ENCODE results near the gene LRRC23. TPM values are rescaled to one million over a fixed set of nuclear protein-coding genes. Genes with fewer than 3 reads are reported as not detected.
"Not testable (repeated sequence)": the region's sequence is repeated elsewhere in the genome, so short reads cannot be mapped to it uniquely, and the experiment has no call there.

Gene LRRC23
- total and polyA plus RNA-seq, 2 donors: 9.2 to 9.4 TPM

DNA sequence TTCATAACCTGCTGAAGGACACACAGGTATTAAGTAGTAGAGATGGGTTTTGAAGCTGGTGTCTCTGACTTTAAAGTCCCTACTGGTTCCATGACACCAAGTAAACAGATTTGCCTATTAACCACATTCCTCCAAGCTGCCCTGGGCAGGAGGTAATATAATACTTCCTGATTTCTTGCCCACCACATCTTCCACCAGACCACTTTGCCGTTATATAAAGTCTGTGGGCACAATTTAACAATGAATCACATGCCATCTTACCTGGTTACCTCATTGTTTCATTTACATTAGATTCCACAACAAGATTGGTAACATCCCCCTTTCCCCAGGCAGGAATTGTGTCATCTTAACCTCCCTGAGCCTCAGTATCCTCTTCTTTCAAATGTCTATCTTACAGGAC lies 900 bp upstream of the LRRC23 start:
- Histone ChIP-seq H3K4me1 (ENCODE audit: insufficient read depth) (no peaks in the 10 kb centered on the region), H3K27ac (ENCODE audit: low read depth) (no peak overlapping the region)
- 57% methylated on average over 1 of the region's 1 CpG for WGBS

DNA sequence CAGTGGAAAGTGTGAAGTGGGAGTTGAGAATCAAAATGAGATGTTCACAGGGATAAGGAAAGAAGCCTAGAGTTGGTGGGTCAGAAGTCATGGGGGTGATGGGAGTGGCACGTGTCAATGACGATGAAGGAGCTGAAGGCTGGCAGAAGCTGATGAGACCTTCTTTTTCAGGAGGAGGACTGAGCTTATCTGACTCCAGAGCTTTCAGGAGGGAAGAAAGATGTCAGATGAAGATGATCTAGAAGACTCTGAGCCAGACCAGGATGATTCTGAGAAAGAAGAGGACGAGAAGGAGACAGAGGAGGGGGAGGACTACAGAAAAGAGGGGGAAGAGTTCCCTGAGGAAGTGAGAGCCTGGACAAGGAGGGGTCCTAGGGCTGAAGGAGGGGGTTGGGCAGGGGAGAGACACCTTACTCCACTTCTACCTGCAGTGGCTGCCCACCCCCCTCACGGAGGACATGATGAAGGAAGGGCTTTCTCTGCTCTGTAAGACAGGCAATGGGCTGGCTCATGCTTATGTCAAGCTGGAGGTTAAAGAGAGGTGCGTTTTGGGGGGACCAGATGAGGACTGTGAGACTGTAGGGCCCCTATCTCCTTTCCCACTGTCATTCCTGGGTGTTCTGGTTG lies 905 bp downstream of the LRRC23 start:
- WGBS: 55% methylated on average over 5 of the region's 5 CpGs
- peak overlapping the region; percentile 53 for H3K4me3 ChIP-seq (ENCODE audit: low read depth, low read length)
- peaks cover 3% of the 10 kb centered on the region for H3K36me3 ChIP-seq (ENCODE audit: insufficient read depth)
- DNase-seq (ENCODE audit: extremely low spot score): no peak
- no peaks in the 10 kb centered on the region for H3K4me1 ChIP-seq (ENCODE audit: insufficient read depth)
- no peak overlapping the region for H3K27ac ChIP-seq (ENCODE audit: low read depth)

More for the DNA sequence above, 900 bp upstream of the LRRC23 start:
- Histone ChIP-seq H3K36me3 (ENCODE audit: insufficient read depth) (peaks cover 3% of the 10 kb centered on the region), H3K4me3 (ENCODE audit: low read depth, low read length) (no peak overlapping the region)
- DNase-seq (ENCODE audit: extremely low spot score): no peak

DNA sequence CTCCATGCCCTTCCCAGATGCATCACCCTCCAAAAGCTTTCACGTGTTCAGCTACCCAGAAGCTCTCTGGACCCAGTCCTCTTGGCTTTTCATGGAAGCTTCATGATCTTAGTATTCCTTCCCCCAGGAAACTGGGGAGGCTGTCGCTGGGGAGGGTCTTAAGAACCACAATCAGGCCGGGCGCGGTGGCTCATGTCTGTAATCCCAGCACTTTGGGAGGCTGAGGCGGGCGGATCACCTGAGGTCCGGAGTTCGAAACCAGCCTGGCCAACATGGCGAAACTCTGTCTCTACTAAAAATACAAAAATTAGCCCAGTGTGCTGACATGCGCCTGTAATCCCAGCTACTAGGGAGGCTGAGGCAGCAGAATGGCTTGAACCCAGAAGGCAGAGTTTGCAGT lies 3.5 kb downstream of the LRRC23 start:
- H3K27ac ChIP-seq (ENCODE audit: low read depth); DNase-seq (ENCODE audit: extremely low spot score); H3K4me1 ChIP-seq (ENCODE audit: insufficient read depth); H3K4me3 ChIP-seq (ENCODE audit: low read depth, low read length); H3K36me3 ChIP-seq (ENCODE audit: insufficient read depth): not testable (repeated sequence)
- WGBS: 96% methylated on average over 11 of the region's 11 CpGs

DNA sequence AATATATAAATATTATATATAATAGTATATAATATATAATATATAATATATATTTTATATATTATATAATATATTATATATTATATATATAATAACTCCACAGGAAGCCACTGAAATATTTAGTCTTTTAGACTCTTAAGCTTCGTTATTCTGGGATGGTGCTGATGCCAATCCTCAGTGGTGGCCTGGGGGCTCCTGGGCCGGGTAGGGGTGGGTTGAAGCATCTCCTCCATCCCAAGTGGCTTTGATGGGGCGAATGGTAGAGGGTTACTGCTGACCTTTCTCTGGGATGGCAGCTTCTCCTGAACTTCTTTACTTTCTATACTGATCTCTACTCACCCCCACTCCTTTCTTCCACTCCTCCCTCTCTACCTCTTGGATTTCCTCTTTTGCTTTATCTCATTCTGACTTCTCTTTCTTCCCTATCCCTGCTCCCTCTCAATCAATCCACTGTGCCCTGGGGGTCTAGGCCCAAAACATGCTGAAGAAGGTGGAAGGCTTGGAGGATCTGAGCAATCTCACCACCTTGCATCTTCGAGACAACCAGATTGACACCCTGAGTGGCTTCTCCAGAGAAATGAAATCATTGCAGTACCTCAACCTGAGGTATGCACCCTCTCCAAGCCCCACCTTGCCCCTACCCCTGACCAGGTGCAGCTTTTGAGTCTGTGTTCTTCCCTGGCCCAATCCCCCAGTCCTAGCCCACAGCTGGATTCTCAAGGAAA lies 5.0 kb downstream of the LRRC23 start:
- H3K4me3 ChIP-seq (ENCODE audit: low read depth, low read length): no peak overlapping the region
- no peak overlapping the region for H3K27ac ChIP-seq (ENCODE audit: low read depth)
- H3K36me3 ChIP-seq (ENCODE audit: insufficient read depth): peaks cover 3% of the 10 kb centered on the region
- 88% methylated on average over 4 of the region's 4 CpGs for WGBS
- no peaks in the 10 kb centered on the region for H3K4me1 ChIP-seq (ENCODE audit: insufficient read depth)
- DNase-seq (ENCODE audit: extremely low spot score): no peak

DNA sequence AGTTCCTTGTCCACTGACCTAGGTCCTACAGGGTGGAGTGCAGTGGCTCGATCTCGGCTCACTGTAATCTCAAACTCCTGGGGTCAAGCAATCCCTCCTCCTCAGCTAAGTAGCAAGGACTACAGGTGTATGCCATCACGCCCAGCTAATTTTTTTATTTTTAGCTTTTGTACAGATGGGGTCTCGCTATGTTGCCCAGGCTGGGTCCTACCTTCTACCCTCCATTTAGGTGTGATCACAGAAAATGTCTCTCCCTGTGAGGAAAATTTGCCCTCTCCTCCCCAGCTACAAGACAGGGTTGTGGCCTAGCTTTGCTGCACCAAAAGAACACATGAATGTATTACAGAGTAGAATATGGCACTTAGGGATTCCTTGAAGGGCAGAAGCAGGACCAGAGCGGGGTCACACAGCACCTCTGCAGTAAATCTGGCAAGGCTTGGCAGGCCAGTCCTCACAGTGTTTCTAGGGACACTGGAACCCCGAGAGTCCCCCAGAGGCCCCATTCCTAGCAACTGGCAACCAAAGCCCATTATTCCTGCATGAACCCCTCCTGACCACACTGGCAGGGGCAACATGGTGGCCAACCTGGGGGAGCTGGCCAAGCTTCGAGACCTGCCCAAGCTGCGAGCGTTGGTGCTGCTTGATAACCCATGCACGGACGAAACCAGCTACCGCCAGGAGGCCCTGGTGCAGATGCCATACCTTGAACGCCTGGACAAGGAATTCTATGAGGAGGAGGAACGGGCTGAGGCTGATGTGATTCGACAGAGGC lies 7.7 kb downstream of the LRRC23 start:
- no peak for DNase-seq (ENCODE audit: extremely low spot score)
- 89% methylated on average over 15 of the region's 15 CpGs for WGBS

DNA sequence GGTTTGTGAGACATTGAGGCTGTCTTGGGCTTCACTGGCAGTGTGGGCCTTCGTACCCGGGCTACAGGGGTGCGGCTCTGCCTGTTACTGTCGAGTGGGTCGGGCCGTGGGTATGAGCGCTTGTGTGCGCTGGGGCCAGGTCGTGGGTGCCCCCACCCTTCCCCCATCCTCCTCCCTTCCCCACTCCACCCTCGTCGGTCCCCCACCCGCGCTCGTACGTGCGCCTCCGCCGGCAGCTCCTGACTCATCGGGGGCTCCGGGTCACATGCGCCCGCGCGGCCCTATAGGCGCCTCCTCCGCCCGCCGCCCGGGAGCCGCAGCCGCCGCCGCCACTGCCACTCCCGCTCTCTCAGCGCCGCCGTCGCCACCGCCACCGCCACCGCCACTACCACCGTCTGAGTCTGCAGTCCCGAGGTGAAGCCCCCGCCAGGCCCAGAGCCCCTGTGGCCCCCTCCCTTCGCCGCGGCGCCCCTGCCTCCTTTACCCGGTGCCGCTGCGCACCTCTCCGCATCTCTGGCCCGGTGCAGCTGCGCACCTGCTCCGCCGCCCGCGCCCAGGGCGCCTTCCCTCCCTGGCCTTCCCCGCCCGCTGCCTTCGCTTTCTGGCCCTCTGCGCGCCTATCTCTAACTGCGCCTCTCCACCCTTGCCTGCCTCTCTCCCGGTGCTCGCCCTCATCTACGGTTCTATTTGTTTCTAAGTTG lies 9.8 kb downstream of the LRRC23 start, which contains the start of gene ENO2:
Gene ENO2, plus strand, starts transcription at position 335 of the 701 bp plus-strand sequence. CDS start 1,253 bp downstream, outside the sequence.
- no peaks in the 10 kb centered on the region for H3K4me1 ChIP-seq (ENCODE audit: insufficient read depth)
- DNase-seq (ENCODE audit: extremely low spot score): no peak
- WGBS: under 1% methylated on average over 68 of the region's 68 CpGs
- no peaks in the 10 kb centered on the region for H3K36me3 ChIP-seq (ENCODE audit: insufficient read depth)
- peak within 1 kb of the TSS; percentile 66 for H3K27ac ChIP-seq (ENCODE audit: low read depth)
- peak within 1 kb of the TSS; percentile 61 for H3K4me3 ChIP-seq (ENCODE audit: low read depth, low read length)

More for the DNA sequence above, 7.7 kb downstream of the LRRC23 start:
- no peak overlapping the region for H3K27ac ChIP-seq (ENCODE audit: low read depth)
- no peak overlapping the region for H3K4me3 ChIP-seq (ENCODE audit: low read depth, low read length)
- no peaks in the 10 kb centered on the region for H3K4me1 ChIP-seq (ENCODE audit: insufficient read depth)
- no peaks in the 10 kb centered on the region for H3K36me3 ChIP-seq (ENCODE audit: insufficient read depth)

DNA sequence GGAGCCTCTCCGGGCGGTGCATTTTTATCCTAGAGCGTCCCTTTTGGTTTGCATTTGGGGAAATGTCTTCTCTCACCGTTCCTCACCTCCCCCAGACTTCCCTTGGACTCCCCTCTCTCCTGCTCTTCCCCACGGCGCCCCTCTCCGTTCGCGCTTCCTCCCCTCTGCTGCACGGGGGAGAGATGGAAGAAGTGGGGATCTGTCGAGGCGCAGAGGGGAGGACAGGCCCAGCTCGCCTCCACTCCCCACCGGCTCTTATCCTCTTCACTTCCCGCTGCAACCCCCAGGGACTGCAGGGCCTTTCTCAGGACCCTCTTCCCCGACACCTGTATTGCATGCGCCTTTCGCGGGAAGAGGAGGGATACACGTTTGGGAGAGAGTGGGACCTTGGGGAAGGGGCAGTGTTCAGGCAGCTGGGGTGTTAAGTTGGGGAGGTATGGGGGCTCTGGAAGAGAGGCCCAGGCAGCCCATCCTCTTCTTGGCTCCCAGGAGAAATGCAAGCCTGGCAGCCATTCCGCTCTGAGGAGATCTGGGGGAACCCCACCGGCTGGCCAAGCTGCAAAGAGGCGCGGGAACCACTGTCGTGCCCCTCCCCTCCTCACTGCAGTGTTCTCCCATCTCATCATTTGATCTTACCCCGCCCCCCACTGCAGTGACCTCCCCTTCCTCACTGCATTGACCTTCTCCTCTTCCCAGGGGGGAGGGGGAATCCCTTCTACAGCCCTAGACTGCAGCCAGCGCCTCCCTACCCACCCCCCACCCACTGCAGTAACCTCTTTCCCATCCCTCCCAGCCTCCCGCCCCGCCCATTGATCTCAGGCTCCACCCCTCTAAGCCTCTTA lies 10.5 kb downstream of the LRRC23 start:
- WGBS: 19% methylated on average over 29 of the region's 29 CpGs
- Histone ChIP-seq H3K27ac (ENCODE audit: low read depth) (no peak overlapping the region), H3K36me3 (ENCODE audit: insufficient read depth) (no peaks in the 10 kb centered on the region), H3K4me1 (ENCODE audit: insufficient read depth) (no peaks in the 10 kb centered on the region), H3K4me3 (ENCODE audit: low read depth, low read length) (peak overlapping the region; percentile 61)
- no peak for DNase-seq (ENCODE audit: extremely low spot score)

DNA sequence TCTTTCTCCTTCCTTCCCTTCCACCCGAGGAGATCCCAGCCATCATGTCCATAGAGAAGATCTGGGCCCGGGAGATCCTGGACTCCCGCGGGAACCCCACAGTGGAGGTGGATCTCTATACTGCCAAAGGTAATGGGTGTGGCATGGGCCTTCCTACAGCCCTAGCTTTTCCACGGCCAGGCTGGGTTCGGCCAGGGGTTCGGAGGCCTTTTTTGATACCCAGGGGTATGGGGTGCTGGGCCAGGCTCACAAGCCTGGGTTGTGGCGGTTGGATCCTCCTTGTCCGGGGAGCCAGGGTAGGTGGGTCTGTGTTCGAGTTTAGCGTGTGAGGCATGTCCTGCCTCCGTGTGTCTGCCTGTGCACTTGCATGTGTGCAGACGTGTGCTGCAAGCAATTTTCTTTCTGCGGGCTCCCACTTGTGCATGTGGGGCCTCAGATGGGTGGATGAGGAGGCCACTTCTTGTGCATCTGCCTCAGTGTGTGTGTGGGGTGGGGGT lies 11.2 kb downstream of the LRRC23 start:
- no peak for DNase-seq (ENCODE audit: extremely low spot score)
- no peak overlapping the region for H3K4me3 ChIP-seq (ENCODE audit: low read depth, low read length)
- no peak overlapping the region for H3K27ac ChIP-seq (ENCODE audit: low read depth)
- no peaks in the 10 kb centered on the region for H3K4me1 ChIP-seq (ENCODE audit: insufficient read depth)
- no peaks in the 10 kb centered on the region for H3K36me3 ChIP-seq (ENCODE audit: insufficient read depth)
- 78% methylated on average over 14 of the region's 14 CpGs for WGBS

DNA sequence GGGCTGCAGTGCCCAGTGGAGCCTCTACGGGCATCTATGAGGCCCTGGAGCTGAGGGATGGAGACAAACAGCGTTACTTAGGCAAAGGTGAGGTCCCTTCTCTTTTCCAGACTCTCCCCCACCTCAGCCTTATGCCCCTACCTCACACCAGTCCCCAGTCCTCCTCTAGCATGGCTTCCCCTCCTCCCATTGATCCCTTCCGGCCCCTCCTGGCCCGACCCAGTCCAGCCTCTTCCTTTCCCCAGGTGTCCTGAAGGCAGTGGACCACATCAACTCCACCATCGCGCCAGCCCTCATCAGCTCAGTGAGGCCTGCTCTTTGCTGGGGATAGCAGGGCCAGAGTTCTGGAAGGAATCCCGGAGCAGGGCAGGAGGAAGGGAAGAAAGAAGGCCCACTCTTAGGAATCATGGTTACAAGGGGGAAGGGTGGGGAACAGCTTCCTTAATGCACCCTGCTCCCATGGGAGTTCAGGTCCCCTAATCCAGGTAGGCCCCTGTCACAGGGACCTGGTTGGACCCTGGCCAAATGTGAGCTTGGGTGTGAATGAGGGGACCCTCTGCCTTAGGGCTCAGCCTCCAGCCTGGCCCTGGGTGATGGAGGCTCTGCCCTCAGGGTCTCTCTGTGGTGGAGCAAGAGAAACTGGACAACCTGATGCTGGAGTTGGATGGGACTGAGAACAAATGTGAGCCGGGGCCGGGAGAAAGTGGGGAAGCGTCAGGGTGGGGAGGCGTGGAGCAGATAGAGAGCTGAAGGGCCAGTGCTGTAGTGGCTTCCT lies 12.0 kb downstream of the LRRC23 start:
- no peak overlapping the region for H3K4me3 ChIP-seq (ENCODE audit: low read depth, low read length)
- DNase-seq (ENCODE audit: extremely low spot score): no peak

DNA sequence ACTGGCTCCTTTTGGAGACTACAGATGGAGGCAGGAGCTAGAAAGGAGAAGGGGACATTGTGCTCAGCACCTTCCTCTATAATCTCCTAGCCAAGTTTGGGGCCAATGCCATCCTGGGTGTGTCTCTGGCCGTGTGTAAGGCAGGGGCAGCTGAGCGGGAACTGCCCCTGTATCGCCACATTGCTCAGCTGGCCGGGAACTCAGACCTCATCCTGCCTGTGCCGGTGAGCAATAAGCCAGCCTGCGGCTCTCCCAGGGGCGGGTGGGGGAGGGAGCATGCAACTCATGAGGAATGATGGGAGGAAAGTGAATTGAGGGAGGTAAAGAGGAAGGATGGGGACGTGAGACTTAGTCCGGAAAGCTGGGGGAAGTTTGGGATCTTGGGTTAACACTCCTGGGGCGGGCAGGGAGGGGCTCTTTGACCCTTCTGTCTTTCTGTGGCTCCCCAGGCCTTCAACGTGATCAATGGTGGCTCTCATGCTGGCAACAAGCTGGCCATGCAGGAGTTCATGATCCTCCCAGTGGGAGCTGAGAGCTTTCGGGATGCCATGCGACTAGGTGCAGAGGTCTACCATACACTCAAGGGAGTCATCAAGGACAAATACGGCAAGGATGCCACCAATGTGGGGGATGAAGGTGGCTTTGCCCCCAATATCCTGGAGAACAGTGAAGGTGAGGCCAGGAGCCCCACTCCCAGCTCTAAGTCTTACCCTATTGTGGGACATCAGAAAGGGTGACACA lies 13.0 kb downstream of the LRRC23 start:
- Histone ChIP-seq H3K4me3 (ENCODE audit: low read depth, low read length) (no peak overlapping the region), H3K4me1 (ENCODE audit: insufficient read depth) (no peaks in the 10 kb centered on the region), H3K36me3 (ENCODE audit: insufficient read depth) (no peaks in the 10 kb centered on the region), H3K27ac (ENCODE audit: low read depth) (no peak overlapping the region)
- WGBS: 80% methylated on average over 14 of the region's 14 CpGs
- DNase-seq (ENCODE audit: extremely low spot score): no peak

More for the DNA sequence above, 12.0 kb downstream of the LRRC23 start:
- Histone ChIP-seq H3K27ac (ENCODE audit: low read depth) (no peak overlapping the region), H3K4me1 (ENCODE audit: insufficient read depth) (no peaks in the 10 kb centered on the region), H3K36me3 (ENCODE audit: insufficient read depth) (no peaks in the 10 kb centered on the region)
- 89% methylated on average over 11 of the region's 11 CpGs for WGBS

DNA sequence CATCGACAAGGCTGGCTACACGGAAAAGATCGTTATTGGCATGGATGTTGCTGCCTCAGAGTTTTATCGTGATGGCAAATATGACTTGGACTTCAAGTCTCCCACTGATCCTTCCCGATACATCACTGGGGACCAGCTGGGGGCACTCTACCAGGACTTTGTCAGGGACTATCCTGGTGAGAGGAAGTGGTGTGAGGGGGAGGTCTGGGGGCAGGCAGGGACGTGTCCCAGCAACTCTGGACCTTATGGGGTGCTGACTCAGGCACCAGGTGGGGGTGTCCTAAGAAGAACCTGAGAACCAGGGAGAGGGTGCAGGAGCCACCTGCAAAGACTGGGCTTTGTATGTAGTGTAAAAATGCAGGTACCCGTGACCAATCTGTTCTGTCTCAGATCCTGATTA lies 15.0 kb downstream of the LRRC23 start:
- no peaks in the 10 kb centered on the region for H3K36me3 ChIP-seq (ENCODE audit: insufficient read depth)
- no peak for DNase-seq (ENCODE audit: extremely low spot score)

More for the DNA sequence above, 15.0 kb downstream of the LRRC23 start:
- Histone ChIP-seq H3K4me3 (ENCODE audit: low read depth, low read length) (no peak overlapping the region), H3K27ac (ENCODE audit: low read depth) (no peak overlapping the region), H3K4me1 (ENCODE audit: insufficient read depth) (no peaks in the 10 kb centered on the region)
- WGBS: 75% methylated on average over 7 of the region's 7 CpGs

Measured in urinary bladder (tissue), 4 donors.